Measurements from ENCODE around the gene GRK1.
A peak's percentile ranks its signal among the peaks of the same experiment; 100 is the strongest.
"Not testable (repeated sequence)": the region's sequence is repeated elsewhere in the genome, so short reads cannot be mapped to it uniquely, and the experiment has no call there.

GRCh38 chr13:113621498-113621897 is 45.5 kb upstream of the GRK1 start:
- peak; percentile 49 for TF ChIP-seq CTCF (conservative IDR thresholded peaks at IDR 0.05)
- not testable (repeated sequence) for TF ChIP-seq EZH2 (IDR thresholded peaks at IDR 0.05; ENCODE audit: low read depth)
